Activated T-cell treated with anti-CD3 and anti-CD28 coated beads, Interleukin-2, amount 50 U/mL, for 24 hours (primary cell): ENCODE results near the gene DICER1.
"Not testable (repeated sequence)": the region's sequence is repeated elsewhere in the genome, so short reads cannot be mapped to it uniquely, and the experiment has no call there.

ENCODE experiments used
- DNase-seq: peaks from one replicate; pipeline ENCODE4 v3.0.0-alpha.2; 2020
- H3K27ac Mint-ChIP-seq: 2 replicates; pipeline ENCODE4 v1.8.0; 2020; ENCODE audit warnings: mild to moderate bottlenecking, mixed read lengths
- H3K27me3 Mint-ChIP-seq: 2 replicates; pipeline ENCODE4 v1.8.0; 2020; ENCODE audit warnings: mixed read lengths
- H3K36me3 Mint-ChIP-seq: 2 replicates; pipeline ENCODE4 v1.8.0; 2020; ENCODE audit warnings: low read depth, mixed read lengths
- H3K4me1 Mint-ChIP-seq: 2 replicates; pipeline ENCODE4 v1.8.0; 2020; ENCODE audit warnings: low read depth, mixed read lengths
- H3K4me3 Mint-ChIP-seq: 2 replicates; pipeline ENCODE4 v1.8.0; 2020; ENCODE audit warnings: mild to moderate bottlenecking, moderate library complexity, mixed read lengths
- H3K9me3 Mint-ChIP-seq: 2 replicates; pipeline ENCODE4 v1.8.0; 2020; ENCODE audit warnings: mixed read lengths

The DICER1 gene

DNA sequence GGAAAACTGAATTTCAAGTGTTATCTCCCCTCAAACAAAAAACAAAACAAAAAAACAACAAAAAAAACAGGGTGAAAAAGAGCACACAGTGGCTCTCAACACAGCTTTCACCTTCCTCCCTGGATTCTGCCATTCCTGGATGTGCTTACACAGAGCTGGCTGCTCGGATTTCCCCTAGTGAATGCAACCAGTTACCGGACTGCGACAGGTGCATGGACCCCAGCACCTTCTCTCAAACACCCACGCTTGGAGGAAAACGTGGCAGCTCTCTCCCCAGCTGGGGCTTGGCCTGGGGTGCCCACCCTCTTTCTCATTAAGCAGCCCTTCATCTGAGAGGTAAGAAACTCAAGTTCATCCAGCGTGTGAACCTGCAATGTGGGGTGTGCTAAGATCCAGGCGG is 33.5 kb upstream of the DICER1 start:
- peaks cover 23% of the 10 kb centered on the region for H3K27me3 Mint-ChIP-seq

DNA sequence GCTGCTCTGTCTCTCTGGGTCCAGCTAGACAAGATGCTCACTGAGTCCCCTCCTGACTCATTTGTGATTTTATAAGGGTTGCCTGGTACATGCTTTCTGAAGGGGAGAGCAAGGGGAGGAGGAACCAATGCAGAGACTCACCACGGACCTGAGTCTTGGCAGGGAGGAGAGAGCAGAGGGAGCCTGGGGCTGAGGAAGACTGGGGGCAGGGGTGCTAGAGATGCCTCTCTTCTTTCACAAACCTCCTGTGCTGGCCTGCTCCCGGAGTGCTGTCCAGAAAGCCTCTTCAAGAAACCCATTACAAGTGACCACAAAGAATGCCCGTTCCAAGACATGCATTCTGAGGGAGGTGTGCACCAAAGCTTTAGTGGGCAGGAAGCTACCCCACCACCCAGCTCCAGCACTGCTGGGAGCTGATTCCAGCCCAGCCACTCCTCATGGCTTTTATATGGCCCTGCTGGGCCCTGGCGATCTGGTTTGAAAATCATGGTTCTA is 33.1 kb upstream of the DICER1 start:
- Mint-ChIP-seq H3K4me3 (no peak overlapping the region), H3K27ac (no peak overlapping the region), H3K9me3 (peaks cover 3% of the 10 kb centered on the region), H3K36me3 (no peaks in the 10 kb centered on the region), H3K27me3 (peaks cover 27% of the 10 kb centered on the region), H3K4me1 (peaks cover 1% of the 10 kb centered on the region)
- no peak for DNase-seq

More for the DNA sequence above, 33.5 kb upstream of the DICER1 start:
- H3K36me3 Mint-ChIP-seq, result no peaks in the 10 kb centered on the region
- no peak overlapping the region for H3K4me3 Mint-ChIP-seq
- no peak for DNase-seq
- H3K9me3 Mint-ChIP-seq, result peaks cover 3% of the 10 kb centered on the region
- H3K27ac Mint-ChIP-seq, result no peak overlapping the region
- H3K4me1 Mint-ChIP-seq, result peaks cover under 1% of the 10 kb centered on the region

DNA sequence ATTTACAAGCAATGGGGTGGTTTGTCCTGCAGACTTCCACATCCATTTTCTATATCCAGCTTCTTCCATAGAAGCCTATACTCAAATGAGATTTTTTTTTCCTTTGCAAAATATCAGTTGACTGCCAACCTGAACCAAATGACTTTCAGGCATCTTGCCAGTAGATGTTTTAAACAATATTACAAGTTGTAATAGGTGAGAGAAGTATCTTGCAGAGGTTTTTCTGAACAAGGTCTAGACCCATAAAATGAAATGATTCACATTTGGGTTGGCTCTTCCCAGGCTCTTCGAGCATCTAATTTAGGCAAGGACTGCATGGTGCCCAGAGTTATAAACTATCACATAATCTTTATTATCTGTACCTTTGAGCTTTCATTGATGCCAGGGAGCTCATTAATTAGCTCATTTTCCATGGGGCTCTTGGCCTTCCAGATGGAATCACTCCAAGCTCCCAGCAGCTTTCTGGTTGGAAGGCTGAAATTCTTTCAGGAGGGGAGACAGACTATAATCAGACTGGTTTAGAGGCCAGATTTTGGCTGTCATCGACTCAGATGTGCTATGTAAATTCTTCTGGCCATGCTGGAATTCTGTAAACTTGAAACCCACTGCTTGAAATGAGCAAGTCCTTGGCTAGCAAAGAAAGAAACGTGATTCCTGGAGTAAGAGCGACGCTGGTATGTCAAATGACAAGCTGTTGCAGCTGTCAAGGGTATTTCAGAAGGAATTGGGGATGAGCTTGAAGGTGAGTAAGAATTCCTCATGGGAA is 32.2 kb upstream of the DICER1 start:
- peaks cover 36% of the 10 kb centered on the region for H3K27me3 Mint-ChIP-seq
- no peaks in the 10 kb centered on the region for H3K36me3 Mint-ChIP-seq
- H3K4me3 Mint-ChIP-seq, result no peak overlapping the region
- no peak overlapping the region for H3K27ac Mint-ChIP-seq
- no peak for DNase-seq
- peaks cover 3% of the 10 kb centered on the region for H3K9me3 Mint-ChIP-seq
- H3K4me1 Mint-ChIP-seq, result peaks cover 1% of the 10 kb centered on the region

DNA sequence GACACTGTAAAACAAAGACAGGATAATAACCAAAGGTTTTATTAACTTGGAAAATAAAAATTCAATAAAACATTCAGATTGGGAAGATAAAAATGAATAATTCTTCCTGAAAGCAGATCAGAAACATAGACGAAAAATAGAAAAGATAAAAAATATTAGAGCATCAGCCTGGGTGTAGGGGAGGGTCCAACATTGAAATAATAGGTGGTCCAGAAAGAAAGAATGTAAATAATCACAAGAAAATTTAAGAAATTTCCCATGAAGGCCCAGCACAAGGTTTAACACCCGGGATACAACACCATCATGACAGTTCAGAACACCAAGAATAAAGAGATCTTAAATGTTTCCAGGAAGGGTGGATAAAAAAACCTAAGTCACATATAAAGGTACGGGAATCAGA is 31.1 kb upstream of the DICER1 start:
- peaks cover 36% of the 10 kb centered on the region for H3K27me3 Mint-ChIP-seq
- H3K4me3 Mint-ChIP-seq, result no peak overlapping the region
- peaks cover 3% of the 10 kb centered on the region for H3K9me3 Mint-ChIP-seq

DNA sequence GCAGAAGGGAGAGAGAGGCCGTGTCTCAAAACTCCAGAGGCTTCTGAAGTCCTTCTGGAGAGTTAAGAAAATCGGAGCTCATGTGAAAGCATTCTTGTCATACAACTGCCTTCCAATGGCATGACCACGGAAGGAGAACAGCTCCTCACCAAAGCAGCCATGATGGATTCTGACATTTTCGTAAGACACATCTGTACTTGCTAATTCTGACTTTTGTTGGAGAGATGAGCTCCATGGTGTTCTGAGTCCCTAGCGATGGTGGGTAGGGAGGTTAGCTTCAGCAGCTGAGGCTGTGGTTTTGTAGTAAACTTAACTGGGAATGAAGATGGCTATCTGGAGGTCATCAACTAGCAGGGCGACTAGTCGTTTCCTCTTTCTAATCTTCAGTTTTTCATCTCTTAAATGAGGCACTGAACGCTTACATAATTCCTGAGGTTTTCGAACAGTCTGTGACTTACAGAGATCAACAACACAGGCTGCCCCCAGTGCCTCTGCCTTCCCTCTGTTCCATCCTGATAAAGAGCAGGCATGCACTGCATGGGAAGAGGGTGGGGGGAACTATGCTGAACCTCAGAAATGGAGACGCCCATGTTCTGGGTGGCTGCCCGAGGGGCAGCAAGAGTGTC is 28.6 kb upstream of the DICER1 start:
- Mint-ChIP-seq H3K27ac (no peak overlapping the region), H3K27me3 (peaks cover 36% of the 10 kb centered on the region), H3K4me3 (no peak overlapping the region)

More for the DNA sequence above, 31.1 kb upstream of the DICER1 start:
- Mint-ChIP-seq H3K27ac (no peak overlapping the region), H3K36me3 (no peaks in the 10 kb centered on the region), H3K4me1 (peaks cover 1% of the 10 kb centered on the region)
- DNase-seq, result no peak

DNA sequence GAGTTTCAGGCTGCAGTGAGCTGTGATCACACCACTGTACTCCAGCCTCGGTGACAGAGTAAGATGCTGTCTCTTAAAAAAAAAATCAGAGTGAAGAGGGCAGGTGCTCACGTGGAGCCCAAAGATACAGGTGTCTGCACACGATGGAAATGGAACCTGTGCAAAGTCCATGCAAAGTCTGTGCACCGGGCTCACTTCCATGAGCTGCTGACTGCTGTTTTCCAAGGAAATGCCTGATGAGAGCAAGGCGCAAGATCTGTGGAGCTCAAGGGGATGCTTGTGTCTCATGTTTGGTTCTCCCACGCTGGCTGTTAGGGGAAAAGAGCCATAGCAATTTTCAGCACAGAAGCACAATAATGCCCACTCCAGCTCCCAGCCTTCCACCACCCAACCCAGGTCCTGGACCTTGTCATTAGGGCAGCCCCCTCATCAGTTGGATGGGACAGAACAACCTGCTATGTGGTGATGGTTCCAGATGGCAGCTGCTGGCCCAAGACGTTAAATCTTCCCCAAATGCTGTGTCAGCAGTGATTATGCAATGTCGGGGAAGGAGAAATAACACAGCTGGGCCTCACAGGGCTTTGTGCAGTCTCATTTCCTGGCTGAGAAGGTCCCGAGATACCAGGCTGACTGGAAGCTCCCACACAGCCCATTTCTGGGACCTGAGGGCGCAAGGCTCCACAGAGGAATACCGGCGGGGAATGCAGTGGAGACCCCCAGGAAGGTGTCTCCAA is 27.9 kb upstream of the DICER1 start:
- Mint-ChIP-seq H3K4me3 (no peak overlapping the region), H3K4me1 (peaks cover 1% of the 10 kb centered on the region), H3K36me3 (no peaks in the 10 kb centered on the region), H3K27me3 (peaks cover 36% of the 10 kb centered on the region), H3K27ac (no peak overlapping the region), H3K9me3 (peaks cover 3% of the 10 kb centered on the region)
- DNase-seq, result no peak

More for the DNA sequence above, 28.6 kb upstream of the DICER1 start:
- Mint-ChIP-seq H3K36me3 (no peaks in the 10 kb centered on the region), H3K4me1 (peaks cover 1% of the 10 kb centered on the region), H3K9me3 (peaks cover 3% of the 10 kb centered on the region)
- no peak for DNase-seq

DNA sequence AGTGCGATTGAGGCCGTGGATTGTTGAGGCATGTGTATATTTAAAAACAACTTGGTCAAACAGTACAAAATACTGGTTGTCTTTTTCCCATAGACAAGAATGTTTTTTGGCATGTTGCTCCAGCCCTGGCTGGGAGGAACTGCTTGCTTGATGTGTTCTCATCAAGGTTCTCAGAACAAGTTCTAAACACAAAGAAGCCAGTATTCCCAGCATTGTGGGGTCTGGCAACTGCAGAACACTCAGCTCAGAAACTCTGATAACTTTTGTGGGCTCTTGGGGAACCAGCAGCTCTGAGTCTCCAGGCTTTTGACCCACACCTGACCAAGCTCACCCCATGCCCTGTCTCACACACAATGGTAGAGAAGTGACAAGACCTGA is 27.1 kb upstream of the DICER1 start:
- Mint-ChIP-seq H3K4me3 (no peak overlapping the region), H3K27ac (no peak overlapping the region), H3K27me3 (peaks cover 36% of the 10 kb centered on the region), H3K36me3 (no peaks in the 10 kb centered on the region), H3K4me1 (peaks cover 1% of the 10 kb centered on the region), H3K9me3 (peaks cover 3% of the 10 kb centered on the region)
- no peak for DNase-seq

DNA sequence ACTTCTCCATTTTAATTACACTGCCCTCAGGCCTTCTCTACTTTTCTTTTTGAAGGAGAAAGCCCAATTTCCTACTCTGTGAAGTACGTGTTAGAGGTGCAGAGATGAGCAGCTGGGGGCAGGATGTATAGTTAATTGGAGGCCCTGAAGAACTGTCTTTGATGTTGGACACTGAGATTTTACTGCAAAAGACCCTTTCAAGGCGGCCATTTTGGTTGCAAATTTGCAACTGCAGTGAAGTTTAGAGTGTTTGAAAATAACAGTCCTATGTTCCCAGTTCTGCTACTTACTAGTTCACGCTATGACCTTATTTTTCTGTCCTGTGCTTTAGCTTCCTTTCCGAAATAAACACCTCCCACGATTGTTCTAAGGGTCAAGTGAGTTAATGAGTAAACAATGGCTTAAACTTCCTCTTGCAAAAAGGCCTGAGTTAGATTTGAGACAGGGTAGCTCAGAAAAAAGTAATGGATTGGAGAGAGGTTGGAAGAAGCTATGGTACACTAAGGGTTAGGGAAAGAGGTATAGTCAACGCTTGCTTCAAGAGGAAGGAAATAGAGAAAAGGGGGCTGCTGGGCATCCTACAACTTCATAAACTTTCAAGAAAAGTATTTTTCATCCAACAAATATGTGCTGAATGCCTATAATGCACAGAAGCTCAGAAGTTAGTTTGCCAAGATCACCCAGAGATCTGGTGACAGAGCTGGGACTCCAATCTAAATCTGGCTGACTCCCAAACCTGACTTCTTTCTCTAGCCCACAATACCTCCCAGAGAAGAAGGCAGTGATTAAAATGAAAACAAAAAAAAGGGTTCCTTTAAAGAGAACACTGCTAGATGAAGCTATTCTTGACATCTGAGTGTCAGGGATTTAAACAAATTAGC is 26.4 kb upstream of the DICER1 start:
- H3K27me3 Mint-ChIP-seq, result peaks cover 36% of the 10 kb centered on the region
- DNase-seq, result no peak
- H3K4me1 Mint-ChIP-seq, result peaks cover 1% of the 10 kb centered on the region
- no peak overlapping the region for H3K4me3 Mint-ChIP-seq
- peaks cover 3% of the 10 kb centered on the region for H3K9me3 Mint-ChIP-seq
- H3K36me3 Mint-ChIP-seq, result no peaks in the 10 kb centered on the region
- no peak overlapping the region for H3K27ac Mint-ChIP-seq

DNA sequence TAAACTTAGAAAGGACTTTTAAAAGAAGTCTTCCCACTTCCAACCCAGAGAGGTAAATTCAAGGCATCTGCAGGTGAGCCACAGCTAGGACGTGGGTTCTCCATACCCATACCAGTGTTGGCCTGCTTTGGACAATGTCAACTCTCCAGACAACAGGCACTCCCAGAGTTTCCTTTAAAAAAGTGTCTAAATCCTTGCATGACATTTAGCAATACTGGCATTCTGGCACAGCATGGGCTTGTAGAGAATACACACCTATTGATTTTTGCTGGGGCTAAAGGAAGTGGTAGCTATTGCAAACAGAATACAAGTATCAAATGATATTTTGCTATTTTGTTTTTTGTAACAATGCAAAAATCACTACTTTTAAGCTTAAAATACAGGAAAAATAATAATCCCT is 25.8 kb upstream of the DICER1 start:
- DNase-seq, result no peak
- peaks cover 35% of the 10 kb centered on the region for H3K27me3 Mint-ChIP-seq
- peaks cover 1% of the 10 kb centered on the region for H3K4me1 Mint-ChIP-seq
- no peak overlapping the region for H3K4me3 Mint-ChIP-seq
- H3K27ac Mint-ChIP-seq, result no peak overlapping the region
- peaks cover 2% of the 10 kb centered on the region for H3K9me3 Mint-ChIP-seq
- H3K36me3 Mint-ChIP-seq, result no peaks in the 10 kb centered on the region

DNA sequence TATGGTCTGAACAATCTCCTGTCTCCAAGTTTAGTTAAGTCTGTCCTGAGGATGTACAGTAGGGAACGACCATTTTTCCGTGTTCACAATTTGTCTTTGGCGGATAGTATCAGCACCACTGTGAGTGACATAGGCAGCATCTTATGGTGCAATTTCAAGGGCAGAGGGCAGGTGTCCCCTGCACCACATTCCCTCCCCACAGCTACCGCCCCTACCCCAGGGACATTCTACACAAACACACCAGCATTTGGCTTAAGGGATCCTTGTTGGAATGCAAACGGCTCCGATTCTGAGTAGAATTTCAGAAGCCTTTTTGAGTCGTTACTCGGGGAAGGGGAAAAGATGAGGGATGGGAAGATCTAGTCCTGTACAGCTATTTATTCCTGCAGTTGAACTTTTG is 25.1 kb upstream of the DICER1 start:
- H3K27ac Mint-ChIP-seq, result no peak overlapping the region
- no peaks in the 10 kb centered on the region for H3K36me3 Mint-ChIP-seq
- peaks cover 1% of the 10 kb centered on the region for H3K4me1 Mint-ChIP-seq
- no peaks in the 10 kb centered on the region for H3K9me3 Mint-ChIP-seq
- H3K27me3 Mint-ChIP-seq, result peaks cover 31% of the 10 kb centered on the region
- no peak for DNase-seq
- H3K4me3 Mint-ChIP-seq, result no peak overlapping the region

DNA sequence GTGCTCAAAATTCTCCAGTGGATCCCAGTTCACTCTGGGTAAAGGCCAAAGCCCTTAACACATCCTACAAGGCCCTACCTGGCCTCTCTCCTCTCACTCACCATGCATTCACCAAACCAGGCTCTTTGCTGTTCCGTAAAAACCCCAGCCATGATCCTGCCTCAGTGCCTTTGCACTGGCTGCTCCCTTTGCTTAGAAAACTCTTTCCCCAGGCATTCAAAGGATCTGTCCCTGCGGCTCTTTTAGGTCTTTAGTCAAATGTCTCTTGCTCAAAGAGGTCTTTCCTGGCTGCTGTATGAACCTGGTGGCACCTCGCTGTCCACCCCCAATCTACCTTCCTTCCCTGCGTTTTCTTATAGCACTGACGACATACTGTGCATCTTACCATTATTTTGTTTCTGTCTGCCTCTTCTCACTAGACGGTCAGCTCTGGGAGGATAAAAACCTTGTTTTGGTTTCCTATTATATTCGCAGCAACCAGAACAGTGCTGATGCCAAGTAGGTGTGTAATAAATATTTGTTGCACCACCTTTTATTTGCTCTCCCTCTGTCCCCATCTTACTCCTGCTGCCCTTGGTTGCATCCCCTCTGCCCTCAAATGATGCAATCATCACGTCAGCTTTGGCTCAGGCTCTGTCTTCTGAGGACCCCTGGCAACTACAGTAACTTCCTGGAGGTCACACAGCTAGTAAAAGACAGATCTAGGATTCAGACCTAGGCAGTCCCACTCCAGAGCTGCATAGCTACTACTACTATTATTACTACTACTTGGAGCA is 23.8 kb upstream of the DICER1 start:
- no peaks in the 10 kb centered on the region for H3K36me3 Mint-ChIP-seq

DNA sequence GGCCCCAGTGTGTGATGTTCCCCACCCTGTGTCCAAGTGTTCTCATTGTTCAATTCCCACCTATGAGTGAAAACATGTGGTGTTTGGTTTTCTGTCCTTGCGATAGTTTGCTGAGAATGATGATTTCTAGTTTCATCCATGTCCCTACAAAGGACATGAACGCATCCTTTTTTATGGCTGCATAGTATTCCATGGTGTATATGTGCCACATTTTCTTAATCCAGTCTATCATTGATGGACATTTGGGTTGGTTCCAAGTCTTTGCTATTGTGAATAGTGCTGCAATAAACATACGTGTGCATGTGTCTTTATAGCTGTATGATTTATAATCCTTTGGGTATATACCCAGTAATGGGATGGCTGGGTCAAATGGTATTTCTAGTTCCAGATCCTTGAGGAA is 18.3 kb upstream of the DICER1 start:
- not testable (repeated sequence) for H3K27me3 Mint-ChIP-seq, H3K9me3 Mint-ChIP-seq

More for the DNA sequence above, 23.8 kb upstream of the DICER1 start:
- Mint-ChIP-seq H3K4me3 (no peak overlapping the region), H3K4me1 (peaks cover 1% of the 10 kb centered on the region), H3K27ac (no peak overlapping the region), H3K27me3 (peaks cover 19% of the 10 kb centered on the region), H3K9me3 (no peaks in the 10 kb centered on the region)
- DNase-seq, result no peak

DNA sequence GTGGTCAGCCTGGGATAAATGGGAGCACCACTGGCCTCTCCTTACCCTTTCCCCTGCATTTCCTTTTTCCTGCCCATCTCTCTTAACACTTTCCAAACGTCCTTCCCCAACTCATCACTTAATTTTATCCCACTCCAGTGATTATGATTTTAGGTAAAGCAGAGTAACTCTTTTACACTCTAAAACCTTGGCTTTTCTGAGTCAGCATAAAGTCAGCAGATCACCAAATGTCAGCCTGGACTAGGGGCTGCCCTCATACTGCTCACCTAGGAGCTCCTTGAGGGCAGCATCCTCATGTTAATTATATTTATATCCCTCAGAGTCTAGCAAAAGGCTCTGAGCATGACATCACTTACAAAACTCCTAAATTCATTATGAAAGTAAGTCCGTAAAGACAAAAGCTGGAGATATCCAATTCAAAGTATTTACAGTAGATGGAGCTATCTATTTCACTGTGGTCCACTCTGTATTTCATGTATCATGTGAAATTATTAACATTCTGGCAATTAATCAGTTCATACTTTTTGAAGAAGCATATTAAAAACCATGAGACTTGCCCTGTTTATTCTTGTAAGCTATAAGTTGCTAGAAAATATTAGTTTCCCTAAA is 17.0 kb upstream of the DICER1 start:
- no peak overlapping the region for H3K4me3 Mint-ChIP-seq
- H3K36me3 Mint-ChIP-seq, result no peaks in the 10 kb centered on the region
- no peaks in the 10 kb centered on the region for H3K4me1 Mint-ChIP-seq
- no peaks in the 10 kb centered on the region for H3K9me3 Mint-ChIP-seq
- DNase-seq, result no peak
- H3K27ac Mint-ChIP-seq, result no peak overlapping the region
- H3K27me3 Mint-ChIP-seq, result peaks cover 3% of the 10 kb centered on the region

More for the DNA sequence above, 18.3 kb upstream of the DICER1 start:
- not testable (repeated sequence) for H3K4me3 Mint-ChIP-seq, H3K36me3 Mint-ChIP-seq, H3K4me1 Mint-ChIP-seq, H3K27ac Mint-ChIP-seq, DNase-seq
